Globus pallidus (tissue), 1 donor: ENCODE data around the gene TENM4.

ENCODE experiments used
- DNase-seq: peaks from one replicate; pipeline ENCODE4 v3.0.0-alpha.2; 2015; ENCODE audit warnings: low spot score

TENM4 gene

DNA sequence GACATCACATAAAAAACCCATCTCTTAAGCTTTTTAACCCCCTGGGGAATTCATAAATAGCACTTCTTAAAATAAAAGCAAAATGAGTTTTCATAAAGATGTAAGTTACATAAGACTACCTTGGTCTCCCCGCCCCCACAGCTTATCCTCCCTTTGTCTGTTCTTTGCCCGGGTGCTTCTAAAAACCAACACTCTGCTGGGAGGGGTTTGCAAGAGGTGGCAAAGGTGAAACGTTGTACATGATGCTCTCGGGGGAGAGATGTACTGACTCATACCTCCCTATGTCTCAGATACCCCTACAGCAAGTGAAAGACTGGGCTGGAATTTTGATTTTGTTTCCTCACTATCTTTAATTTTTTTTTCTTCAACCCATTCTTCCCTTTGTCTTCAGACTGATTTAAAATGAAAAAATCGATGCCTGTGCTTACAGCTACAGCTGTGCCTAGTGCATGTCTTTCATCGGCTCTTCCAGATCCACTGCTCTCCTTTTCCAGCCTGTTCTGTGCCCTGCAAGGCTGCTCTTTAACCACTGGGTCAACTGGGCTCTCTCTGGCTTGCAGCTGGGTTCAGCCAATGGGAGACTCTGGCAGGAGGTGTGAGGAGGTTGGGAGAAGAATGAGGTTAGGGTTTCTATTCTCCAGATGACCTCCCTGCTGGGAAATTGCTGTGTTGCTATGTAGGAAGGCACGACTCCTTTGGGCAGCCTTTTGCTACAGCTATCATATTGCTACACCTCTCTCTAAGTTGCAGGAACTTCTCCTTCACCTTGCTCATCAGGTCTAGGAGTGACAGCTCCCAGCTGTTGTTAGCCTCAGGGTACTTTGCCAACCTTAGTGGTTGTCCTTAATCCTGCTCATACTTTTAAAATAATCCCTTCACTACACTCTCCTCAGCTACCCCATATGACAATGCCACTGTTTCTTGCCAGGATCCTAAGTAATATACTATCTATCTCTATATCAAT, 266.5 kb downstream of the TENM4 start:
- DNase-seq: no peak

DNA sequence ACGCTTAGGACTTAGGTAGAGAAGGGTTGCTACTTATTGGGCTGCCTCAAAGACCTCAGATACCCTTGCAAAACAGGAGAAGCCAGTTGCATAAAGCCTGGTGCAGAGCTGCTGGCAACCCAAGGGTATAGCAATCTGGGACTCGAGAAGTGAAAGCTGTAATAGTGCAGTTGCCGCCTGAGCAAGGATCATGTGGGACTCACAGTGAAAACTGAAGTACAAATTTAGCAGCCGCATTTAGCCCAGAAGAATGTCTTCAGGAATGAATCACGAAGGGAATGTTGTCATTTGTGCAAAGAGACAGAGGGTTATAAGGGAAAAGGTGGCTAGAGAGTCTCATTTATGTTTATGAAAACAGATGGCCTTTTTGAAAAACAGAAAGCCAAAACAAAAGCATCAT, 267.2 kb downstream of the TENM4 start:
- peak; percentile 19 for DNase-seq

DNA sequence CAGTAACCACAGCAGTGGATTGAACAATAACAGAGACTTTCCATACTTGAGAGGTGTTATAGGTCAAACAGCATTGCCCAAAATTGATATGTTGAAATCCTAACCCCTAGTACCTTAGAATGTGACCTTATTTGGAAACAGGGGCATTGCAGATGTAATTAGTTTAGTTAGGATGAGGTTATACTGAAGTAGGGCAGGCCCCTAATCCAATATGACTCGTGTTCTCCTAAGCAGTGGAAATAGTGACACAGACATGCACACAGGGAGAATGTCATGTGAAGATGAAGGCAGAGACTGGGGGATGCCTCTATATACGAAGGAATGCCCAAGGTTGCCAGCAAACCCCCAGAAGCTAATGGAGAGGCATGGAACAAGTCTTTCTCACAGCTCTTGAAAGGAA, 270.5 kb downstream of the TENM4 start:
- no peak for DNase-seq

DNA sequence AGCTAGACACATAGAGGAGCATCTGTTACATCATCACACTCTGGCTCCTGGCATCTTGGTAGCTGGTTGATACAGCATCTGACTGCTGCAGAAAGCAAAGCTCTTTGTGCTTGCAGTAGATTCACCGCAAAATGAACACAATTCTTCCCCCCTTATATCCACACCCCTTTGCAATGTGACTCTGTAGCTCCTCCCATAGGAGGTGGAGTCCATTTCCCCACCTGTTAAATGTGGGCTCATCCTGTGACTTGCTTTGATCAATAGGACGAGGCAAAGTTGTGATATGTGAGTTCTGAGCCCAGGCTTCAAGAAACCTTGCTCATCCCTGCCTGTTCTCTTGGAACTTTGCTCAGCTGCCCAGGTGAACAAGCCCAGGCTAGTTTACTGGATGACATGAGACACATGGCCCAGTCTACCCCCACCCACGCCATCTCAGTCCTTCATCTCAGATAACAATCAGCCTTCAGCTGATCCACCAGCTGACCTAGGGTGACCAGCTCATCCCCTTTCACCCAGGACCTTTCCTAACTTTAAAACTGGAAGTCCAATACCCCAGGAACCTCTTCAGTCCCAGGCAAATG, 272.2 kb downstream of the TENM4 start:
- no peak for DNase-seq

DNA sequence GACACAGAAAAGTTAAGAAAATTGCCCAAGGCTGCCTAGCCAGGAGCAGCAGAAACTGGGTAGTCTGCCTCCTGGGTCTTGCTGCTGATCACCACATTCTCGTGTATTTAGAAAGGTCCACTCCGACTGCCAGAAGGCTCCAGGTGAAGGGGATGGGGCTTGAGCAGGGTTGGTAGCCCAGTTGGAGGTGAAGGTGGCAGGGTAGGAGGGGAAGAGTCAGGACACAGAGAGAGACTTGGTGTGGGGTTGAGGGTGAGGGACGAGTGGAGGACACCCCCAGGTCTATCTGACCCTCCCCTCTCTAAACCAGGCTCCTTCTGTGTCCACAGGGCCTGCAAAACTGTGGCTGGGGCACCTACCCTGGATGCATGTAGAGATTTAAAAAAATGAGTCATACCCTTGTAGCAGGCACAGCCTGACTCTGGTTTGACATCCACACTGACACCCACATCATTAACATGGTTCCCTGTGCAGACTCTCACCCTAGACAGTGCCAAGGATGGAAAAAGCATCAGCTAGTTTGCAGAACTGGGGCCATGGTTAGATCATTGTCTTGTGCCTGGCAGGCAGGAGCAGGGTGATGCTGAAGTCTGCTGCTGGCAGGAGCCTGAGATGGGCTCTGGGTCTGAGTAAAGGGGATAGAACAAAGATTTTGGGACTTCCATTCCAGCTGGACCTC, 273.2 kb downstream of the TENM4 start:
- DNase-seq: no peak

DNA sequence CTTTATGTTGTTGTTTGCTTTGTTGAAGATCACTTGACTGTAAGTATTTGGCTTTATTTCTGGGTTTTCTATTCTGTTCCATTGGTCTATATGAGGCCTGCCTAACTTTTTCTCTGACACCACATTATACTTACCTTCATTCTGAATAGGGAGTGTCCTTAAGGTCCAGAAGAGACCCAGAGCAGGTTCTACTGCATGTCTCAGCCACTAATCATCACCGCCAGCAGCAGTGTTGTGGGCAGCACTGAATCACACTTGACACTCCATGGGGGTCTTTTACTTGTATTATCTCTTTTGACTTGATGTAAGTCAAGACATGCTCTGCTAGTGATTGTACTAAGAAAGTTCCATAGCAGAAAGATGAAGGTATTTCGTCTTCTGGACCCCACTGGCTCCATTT, 274.9 kb downstream of the TENM4 start:
- no peak for DNase-seq

DNA sequence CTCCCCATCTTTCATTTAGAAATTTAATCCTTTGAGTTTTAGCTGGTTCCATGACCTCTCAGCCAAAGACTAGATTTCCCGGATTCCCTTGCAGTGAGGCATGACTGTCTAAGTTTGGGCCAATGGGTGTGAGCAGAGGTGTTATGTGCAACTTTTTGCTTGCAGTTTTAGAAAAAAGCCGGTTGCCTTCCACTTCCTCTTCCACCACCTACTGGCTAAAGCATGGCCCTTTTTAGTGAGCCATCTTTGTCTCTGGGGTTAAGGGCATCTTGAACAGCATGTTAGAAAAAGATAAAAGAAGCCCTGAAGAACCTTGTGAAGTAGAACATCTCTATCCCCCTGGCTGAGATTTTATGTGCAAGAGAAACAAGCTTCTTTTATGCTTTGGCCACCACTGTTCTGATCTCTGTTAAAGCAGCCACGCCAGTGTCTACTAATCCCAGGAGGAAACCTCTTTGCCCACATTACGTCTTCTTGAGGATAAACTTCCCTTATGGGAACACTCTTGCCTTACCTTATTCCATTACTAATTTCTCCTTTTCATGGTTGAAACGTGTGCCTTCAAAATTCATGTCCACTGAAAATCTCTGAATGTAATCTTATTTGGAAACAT, 279.9 kb downstream of the TENM4 start:
- DNase-seq: peak; percentile 23

DNA sequence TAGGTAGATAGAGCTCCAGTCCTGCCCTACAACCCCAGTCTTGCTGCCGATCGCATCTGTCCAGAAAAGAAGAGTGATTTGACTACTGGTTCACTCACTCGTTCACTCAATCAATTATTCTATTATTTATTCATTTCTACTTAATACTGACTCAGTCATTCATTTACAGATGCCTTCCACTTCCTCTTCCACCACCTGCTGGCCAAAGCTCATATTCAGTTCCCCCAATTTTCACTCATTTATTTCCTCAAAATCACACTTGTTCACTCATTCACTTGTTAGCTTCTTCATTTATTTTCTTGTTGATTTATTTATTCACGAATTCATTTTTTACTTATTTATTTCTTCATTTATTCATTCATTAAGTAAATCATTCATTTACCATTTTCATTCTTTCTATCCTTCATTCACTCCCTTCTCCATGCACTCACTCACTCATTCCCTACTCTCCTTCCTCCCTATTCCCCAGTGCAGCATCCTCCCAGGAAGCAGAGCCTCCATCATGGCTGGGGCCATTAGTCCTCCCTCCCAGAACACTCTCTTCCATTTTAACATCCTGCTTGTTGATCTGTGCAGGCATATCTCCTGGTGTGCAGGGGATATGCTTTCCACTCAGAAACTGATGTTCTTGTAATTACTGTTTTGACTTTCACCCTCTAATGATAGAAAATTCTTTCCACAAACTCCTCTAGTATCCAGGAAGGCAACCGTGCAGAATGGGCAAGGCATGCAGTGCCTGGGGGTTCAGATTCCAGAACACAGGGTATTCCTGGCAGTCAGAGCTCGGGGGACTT, 281.0 kb downstream of the TENM4 start:
- no peak for DNase-seq

DNA sequence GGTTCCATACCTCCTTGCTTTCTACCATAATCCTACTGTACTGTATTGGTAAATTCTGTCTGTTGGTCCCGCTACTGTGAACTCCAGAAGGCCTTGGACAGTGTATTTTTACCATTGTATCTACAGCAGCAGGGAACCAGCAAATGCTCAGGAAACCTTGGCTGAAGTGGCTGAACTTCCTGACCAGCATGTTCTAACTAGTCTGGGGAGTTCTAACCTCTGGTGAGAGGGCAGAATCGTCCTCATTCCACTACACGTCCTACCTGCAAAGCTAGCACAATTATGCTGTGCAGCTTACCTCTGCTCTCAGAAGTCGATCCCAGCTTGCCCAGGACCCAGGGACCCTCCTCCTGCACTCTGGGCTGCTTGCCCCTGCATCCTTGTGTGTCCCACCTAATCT, 283.1 kb downstream of the TENM4 start:
- no peak for DNase-seq

DNA sequence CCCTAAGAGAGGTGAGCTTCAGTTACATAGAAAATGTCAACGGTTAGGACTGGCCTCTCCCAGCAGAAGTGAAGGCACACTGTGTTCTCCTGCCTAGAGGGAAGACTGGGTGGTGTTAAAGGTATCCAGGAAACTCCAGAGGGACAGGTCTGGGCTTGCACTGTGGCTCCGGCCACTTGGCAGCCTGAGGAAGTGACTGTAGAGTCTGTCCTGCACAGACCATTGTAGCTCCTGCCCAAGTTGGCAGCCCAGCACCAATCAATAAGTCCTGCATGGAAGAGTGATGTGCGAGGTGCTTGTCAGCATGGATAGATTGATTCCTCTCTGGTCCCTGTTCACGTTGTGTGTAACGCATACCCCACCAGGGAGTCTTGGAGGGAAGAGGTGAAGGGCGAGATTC, 284.8 kb downstream of the TENM4 start:
- DNase-seq: no peak

DNA sequence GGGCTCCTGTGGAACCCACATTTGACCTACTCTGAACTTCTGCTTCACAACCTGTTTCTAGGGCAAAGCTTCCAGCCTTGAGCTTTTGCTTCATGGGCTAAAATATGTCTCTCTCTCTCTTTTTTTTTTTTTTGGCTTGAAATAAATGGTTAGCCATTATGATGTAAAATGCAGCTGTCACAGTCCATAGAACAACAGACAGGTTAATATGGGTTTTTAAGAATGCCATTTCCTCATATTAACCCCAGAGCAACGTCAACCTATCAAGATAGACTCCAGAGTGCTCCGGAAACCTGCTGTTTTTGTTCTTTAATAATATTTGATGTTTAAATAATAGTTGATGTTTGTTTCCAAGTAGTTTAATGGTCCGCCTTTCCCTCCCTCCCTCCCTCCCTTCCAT, 285.6 kb downstream of the TENM4 start:
- DNase-seq: no peak

DNA sequence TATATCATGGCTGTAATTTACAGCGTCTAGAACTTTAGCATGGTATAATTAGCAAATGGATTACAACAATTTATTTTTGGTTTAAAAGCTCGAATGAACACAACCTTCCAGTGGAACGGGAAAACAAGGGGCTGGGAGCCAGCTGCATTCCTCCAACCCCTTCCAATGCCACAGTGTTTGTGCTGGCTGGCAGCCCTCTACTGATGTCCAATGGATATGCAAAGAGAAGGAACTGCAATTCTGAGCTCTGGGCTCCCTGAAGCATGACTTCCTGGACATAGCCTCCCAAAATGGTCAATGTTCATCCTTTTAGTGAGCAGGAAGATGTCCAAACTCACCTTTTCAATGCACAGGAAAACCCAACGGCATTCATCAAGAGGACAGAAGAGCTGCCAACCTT, 288.3 kb downstream of the TENM4 start:
- DNase-seq: peak; percentile 17

DNA sequence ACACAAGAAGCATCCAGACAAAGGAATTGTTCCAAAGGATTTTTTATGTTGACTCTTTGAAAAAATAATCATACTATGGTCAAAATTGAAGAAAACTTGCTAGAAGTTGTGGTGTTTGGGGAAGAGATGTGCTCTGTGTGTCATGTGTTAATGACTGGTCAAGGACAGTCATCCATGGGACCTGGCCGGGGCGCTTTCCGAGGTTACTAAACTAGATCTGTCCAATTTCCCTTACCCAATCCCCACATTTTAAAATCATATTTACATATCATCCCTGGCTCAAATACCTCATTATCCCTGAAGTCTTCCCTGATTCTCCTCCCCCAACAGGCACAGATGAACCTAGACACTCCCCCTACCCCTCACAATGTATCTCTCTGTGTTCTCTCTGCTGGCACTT, 289.4 kb downstream of the TENM4 start:
- no peak for DNase-seq

DNA sequence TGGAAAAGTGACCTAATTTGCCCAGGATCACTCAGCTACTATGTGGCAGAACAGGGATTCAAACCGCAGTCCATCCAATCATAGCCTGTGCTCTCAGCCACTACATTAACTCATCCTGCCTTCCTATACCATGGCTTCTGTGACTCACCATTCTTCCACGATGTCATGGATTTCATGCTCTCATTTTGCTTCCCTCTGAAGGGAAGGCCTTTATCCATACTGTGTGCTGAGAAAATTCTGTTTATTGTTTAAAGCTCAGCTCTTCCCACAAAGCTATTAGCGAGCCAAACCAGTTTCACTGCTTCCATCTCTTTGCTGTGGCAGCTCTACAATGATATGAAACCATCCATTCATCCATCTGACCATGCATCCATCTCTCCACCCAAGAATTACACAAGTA, 289.9 kb downstream of the TENM4 start:
- DNase-seq: no peak

DNA sequence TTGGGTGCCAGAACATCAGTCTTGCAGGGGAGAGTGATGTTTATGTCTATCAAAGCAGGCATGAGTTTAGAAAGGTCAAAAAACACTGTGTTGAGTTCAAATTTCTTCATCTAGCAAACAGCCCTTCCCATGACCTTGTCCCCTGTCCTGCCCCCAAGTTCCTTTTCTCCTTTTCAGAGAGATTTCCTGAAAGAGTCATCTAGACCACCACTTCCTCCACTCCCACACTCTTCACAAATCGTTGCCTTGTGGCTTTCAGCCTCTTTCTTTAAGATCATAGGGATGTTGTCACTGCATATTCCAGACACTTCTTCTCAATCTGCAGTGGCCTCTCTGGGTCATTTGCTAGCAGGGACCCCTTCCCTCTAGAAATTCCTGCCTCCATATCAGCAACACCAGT, 290.5 kb downstream of the TENM4 start:
- no peak for DNase-seq

DNA sequence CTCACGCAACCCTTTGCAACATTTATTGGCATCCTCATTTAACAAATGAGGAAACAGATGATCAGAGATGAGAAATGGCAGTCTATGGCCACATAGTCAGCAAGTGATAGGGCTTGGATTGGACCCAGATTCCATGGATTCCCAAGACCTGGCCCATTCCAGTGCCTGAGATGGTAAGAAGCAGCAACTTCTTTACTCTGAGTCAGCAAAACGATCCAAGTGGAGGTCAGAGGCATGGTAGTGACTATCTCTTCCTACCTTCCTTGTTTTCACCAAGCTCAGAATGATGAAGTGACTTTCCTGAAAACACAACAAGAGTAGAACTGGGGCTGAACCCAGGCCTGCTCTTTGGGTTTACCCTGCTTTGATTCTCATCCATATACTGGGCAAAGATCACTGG, 293.1 kb downstream of the TENM4 start:
- DNase-seq: no peak

DNA sequence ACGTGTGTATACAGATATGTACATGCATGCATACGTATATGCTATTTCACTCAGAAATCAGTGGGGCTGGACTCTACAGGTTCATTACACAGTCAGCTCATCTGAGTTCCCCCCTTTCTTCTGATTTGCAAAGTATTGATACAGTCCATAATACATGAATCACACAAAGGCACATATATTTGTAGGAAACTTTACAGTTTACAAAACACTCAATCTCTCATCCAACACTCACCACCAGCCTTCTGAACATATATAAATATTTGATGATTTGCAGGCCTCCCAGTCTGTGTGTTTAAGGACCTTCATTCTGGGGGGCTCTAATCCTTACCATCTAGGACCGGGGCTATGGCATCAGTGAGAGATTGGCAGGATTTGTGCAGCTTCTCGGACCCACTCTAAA, 293.8 kb downstream of the TENM4 start:
- no peak for DNase-seq

DNA sequence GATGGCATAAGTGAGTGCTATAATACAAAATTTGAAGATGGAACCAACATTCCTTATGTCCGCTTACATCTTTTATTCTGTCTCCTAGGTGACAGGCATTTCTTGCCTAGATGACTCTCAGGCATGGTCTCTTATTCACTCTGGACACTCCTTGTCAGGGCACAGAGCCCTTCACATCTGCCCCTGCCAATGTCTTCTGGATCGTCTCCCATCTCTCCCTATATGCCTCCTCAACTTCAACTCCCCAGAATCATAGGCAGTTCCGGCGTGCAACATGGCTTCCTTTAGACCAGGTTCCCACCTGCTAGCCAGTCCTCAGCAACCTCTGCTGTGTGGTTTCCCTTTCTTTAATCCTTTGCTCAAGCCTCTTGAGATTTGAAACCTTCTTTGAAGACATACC, 300.9 kb downstream of the TENM4 start:
- no peak for DNase-seq

DNA sequence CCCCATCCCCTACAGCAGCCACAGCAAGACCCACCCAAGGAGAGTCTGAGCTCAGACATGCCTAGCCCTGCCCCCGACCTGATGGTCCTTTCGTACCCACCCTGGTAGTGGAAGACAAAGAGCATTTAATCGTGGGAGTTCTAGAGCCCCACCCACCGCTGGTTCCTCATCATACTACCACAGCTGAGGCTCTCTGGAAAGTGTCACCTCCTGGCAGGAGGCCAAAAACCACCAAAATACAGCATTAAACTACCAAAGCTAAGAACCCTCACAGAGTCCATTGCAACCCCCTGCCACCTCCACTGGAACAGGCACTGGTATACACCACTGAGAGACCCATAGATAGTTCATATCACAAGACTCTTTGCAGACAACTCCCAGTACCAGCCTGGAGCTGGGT, 311.1 kb downstream of the TENM4 start:
- DNase-seq: no peak

DNA sequence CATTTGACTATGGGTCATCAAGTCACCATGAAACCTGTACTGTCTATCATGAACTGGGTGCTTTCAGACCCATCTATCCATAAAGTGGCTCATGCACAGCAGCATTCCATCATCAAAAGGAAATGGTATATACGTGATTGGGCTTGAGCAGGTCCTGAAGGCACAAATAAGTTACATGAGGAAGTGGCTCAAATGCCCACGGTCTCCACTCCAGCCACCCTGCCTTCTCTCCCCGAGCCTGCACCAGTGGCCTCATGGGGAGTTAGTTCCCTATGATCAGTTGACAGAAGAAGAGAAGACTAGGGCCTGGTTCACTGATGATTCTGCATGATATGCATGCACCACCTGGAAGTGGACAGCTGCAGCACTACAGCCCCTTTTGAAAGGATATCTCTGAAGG, 312.5 kb downstream of the TENM4 start:
- DNase-seq: no peak

DNA sequence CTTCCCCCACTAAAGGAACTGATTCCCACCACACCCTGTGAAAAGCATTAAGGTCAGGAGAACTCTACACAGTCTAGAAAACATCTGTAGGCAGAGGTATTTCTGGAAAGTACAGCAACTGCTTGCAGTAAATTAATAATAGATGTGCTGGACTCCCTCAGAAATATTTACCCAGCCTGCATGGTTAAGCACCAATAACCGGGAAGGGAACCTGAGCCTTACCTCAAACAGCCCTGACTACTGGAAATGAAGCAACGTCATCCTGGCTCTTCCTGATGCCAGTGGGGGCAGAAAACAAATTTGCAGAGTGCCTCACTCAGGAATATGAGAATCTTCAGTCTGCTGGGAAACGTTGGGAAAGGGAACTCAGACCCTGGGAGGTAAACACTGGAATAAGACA, 318.1 kb downstream of the TENM4 start:
- no peak for DNase-seq

DNA sequence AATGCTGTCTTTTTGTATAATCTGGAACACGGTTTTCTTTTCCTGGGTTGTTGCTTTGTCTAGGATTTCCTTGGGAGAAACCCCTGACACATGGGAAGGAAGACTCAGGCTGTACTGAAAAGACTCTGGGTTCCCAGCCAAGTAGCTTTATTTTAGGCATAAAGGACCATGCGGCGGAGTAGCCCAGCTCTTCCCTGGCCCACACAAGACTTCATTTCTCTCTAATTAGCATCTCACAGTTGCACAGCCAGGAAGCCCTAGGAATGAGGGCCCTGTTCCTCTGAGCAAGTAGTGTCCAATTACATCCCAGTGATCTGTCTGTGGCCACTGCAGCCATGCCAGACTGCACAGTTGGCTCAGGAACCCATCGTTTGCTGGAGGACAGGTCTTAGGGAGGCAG, 319.5 kb downstream of the TENM4 start:
- peak; percentile 45 for DNase-seq
